ENCODE data around the gene CCDC78. TPM values are rescaled to one million over a fixed set of nuclear protein-coding genes. Genes with fewer than 3 reads are reported as not detected.
A peak's percentile ranks its signal among the peaks of the same experiment; 100 is the strongest.

CCDC78 gene
- total and polyA plus RNA-seq, 7 experiments from 2014 or later, result 2.6 to 4.4 (median 3.0) TPM; not detected in 2

DNA sequence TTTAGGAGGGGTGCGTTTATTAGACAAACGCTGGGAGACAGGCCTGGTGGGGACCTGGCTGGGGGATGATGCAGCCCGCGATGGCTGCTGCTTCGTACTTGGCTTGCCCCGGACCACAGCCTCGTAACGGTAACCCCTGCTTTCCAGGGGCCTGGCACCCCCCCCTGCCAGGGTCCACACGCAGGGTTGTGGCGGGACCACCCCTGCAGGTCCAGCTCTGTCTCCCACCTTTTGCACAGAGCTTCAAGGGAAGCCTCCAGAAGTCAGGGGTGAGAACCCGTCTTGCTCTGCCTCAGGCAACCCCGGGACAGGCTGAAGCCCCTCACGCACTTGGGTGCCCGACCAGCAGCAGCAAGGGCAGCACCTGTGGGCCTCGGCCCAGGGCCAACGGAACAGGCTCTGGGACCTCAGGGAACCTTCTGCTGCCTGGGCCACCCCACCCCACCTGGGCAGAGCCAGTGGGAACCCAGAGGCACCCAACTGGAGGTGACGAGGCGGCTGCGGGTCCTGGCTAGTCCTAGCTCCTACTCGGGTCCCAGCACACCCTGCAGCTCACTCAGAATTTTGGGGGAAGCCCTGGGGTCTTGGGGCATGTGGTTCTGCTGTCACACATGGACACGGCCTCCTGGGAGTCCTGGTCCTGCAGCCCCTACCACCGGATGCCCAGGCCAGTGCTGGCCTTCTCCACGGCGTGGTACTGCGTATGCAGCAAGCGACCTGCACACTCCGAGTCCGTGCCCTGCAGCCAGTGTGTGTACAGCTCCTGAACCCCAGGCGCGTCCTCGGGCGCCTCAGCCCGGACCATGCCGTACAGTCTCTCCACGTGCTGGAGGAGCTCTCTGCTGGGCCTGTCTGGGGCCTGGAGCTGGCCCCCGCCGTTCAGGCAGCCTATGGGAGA is 3.8 kb upstream of the CCDC78 start:
- DNase-seq (no peak), ATAC-seq (no peak)
- H3K27me3 ChIP-seq (ENCODE audit: control insufficient read depth in 2 of 2, insufficient read depth in 2 of 2, low read length in 2 of 2), result no peaks in the 10 kb centered on the region
- H3K9me3 ChIP-seq (ENCODE audit: control insufficient read depth in 2 of 3, low read length in 3 of 3), result no peaks in the 10 kb centered on the region
- H3K27ac ChIP-seq (ENCODE audit: low read depth, low read length), result no peak overlapping the region
- no peak overlapping the region for H3K27ac Mint-ChIP-seq
- H3K9me3 Mint-ChIP-seq, result no peaks in the 10 kb centered on the region
- H3K36me3 Mint-ChIP-seq, result no peaks in the 10 kb centered on the region
- no peak overlapping the region for H3K4me3 ChIP-seq (ENCODE audit: low read length)
- peak overlapping the region in 2 of 10 donors; percentile 16 to 44 for H3K4me3 Mint-ChIP-seq
- peaks cover 0 to 6% (median 0%) of the 10 kb centered on the region in 5 donors for H3K27me3 Mint-ChIP-seq
- H3K4me1 ChIP-seq (ENCODE audit: control insufficient read depth in 2 of 2, insufficient read depth in 2 of 2, low read length in 2 of 2), result peaks cover 0 to 12% of the 10 kb centered on the region in 2 donors
- peaks cover 0 to 28% (median 4%) of the 10 kb centered on the region in 3 experiments for H3K36me3 ChIP-seq (ENCODE audit: control insufficient read depth in 2 of 3, insufficient read depth in 3 of 3, low read length in 3 of 3)
- ChIA-PET CTCF (interaction anchor here (0.5 to 1.4 kb wide), 3 partner anchors 10 to 20 kb away, joined by 3 read pairs; partner anchors contain the start of gene CIAO3), POLR2A (interaction anchor here (0.5 to 3.8 kb wide), 4 partner anchors 9 to 53 kb away, joined by 3 to 11 read pairs (median 4); partner anchors contain the start of gene ANTKMT)
- peaks cover 0 to under 1% (median 0%) of the 10 kb centered on the region in 7 donors for H3K4me1 Mint-ChIP-seq
- intact Hi-C loops (cut with micrococcal nuclease), result loop anchor here in 1 of 2 donors (5.0 kb wide), 1 partner anchor 593 kb away; the partner anchor contains the start of gene NPRL3

DNA sequence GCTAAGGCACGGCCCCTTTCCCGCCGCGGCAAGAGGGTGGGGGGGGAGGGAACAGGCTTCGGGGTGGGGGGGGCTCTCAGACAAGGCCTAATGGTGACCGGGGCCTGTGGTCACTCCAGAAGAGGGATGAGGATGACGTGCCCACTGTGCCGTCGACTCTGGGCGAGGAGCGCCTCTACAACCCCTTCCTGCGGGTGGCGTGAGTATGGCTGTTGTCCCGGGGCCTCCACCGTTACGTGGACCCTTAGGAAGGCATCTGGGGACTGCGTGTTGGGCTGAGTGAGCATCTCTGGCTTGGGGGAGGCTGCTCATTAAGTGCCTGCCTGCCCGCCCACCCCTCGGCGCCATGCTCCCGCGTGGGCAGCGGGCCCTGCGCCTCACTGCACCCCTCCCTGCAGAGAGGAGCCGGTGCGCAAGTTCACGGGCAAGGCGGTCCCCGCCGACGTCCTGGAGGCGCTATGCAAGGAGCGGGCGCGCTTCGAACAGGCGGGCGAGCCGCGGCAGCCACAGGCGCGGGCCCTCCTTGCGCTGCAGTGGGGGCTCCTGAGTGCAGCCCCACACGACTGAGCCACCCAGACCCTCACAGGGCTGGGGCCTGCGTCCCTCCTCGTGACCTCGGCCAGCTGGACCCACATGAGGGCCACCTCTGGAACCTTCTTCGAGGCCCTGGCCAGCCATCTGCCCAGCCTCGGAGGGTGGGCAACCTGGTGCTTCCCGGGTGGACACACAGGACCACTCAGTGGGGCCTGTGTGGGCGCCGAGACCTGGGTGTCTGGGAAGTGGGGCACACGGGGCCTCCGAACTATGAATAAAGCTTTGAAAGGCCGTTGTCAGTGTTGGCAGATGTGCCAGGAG is 2.9 kb upstream of the CCDC78 start:
- Histone ChIP-seq H3K4me3 (ENCODE audit: low read length) (no peak overlapping the region), H3K27me3 (ENCODE audit: control insufficient read depth in 2 of 2, insufficient read depth in 2 of 2, low read length in 2 of 2) (no peaks in the 10 kb centered on the region), H3K9me3 (ENCODE audit: control insufficient read depth in 2 of 3, low read length in 3 of 3) (no peaks in the 10 kb centered on the region), H3K27ac (ENCODE audit: low read depth, low read length) (no peak overlapping the region), H3K4me1 (ENCODE audit: control insufficient read depth in 2 of 2, insufficient read depth in 2 of 2, low read length in 2 of 2) (peaks cover 0 to 12% of the 10 kb centered on the region in 2 donors), H3K36me3 (ENCODE audit: control insufficient read depth in 2 of 3, insufficient read depth in 3 of 3, low read length in 3 of 3) (peaks cover 0 to 20% (median 1%) of the 10 kb centered on the region in 3 experiments)
- Mint-ChIP-seq H3K4me3 (peak overlapping the region in 4 of 10 donors; percentile 25 to 87 (median 43)), H3K27me3 (peaks cover 0 to 6% (median 0%) of the 10 kb centered on the region in 5 donors), H3K36me3 (no peaks in the 10 kb centered on the region), H3K4me1 (no peaks in the 10 kb centered on the region), H3K27ac (no peak overlapping the region), H3K9me3 (no peaks in the 10 kb centered on the region)
- intact Hi-C loops (cut with micrococcal nuclease), result loop anchor here in 1 of 2 donors (1.0 to 5.0 kb wide), 3 partner anchors 12 to 592 kb away; partner anchors contain the start of gene NPRL3
- CTCF ChIA-PET, result no interaction called here
- ATAC-seq (no peak), DNase-seq (no peak)
- POLR2A ChIA-PET, result interaction anchor here (0.5 to 3.8 kb wide), 5 partner anchors 8 to 52 kb away, joined by 3 to 11 read pairs (median 3); partner anchors contain the start of gene ANTKMT

DNA sequence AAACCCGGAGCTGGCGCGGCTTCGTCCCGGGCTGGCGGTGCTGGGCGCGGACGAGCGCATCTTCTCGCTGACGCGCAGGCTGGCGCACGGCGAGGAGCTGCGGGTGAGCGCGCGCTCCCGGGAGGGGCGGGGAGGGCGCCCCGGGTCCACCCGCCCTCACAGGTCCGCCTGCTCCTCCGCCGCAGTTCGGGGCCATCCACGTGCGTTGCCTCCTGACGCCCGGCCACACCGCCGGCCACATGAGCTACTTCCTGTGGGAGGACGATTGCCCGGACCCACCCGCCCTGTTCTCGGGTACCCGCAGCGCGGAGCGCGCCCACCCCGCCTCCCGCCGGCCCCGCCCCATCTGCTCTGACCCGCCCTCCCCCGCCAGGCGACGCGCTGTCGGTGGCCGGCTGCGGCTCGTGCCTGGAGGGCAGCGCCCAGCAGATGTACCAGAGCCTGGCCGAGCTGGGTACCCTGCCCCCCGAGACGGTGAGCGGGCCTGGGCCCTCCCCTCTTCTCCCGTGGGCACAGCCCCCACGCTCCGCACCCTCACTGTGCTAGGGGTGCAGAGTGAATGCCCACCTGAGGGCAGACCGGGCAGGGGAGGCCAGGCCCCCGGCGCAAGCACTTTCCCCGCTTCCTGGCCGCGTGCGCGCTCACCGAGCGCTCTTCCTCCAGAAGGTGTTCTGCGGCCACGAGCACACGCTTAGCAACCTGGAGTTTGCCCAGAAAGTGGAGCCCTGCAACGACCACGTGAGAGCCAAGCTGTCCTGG is 2.1 kb upstream of the CCDC78 start:
- no peaks in the 10 kb centered on the region for H3K9me3 Mint-ChIP-seq
- H3K4me3 Mint-ChIP-seq, result peak overlapping the region in 5 of 10 donors; percentile 25 to 87 (median 42)
- intact Hi-C loops (cut with micrococcal nuclease), result loop anchor here in 1 of 2 donors (1.0 to 5.0 kb wide), 3 partner anchors 13 to 591 kb away; partner anchors contain the start of gene NPRL3
- Histone ChIP-seq H3K4me3 (ENCODE audit: low read length) (peak overlapping the region; percentile 39), H3K9me3 (ENCODE audit: control insufficient read depth in 2 of 3, low read length in 3 of 3) (no peaks in the 10 kb centered on the region), H3K27me3 (ENCODE audit: control insufficient read depth in 2 of 2, insufficient read depth in 2 of 2, low read length in 2 of 2) (no peaks in the 10 kb centered on the region), H3K27ac (ENCODE audit: low read depth, low read length) (peak overlapping the region; percentile 21), H3K36me3 (ENCODE audit: control insufficient read depth in 2 of 3, insufficient read depth in 3 of 3, low read length in 3 of 3) (peaks cover 0 to 11% (median 0%) of the 10 kb centered on the region in 3 experiments), H3K4me1 (ENCODE audit: control insufficient read depth in 2 of 2, insufficient read depth in 2 of 2, low read length in 2 of 2) (peaks cover 0 to 12% of the 10 kb centered on the region in 2 donors)
- ChIA-PET CTCF (interaction anchor here (0.6 to 1.3 kb wide), 2 partner anchors 15 to 16 kb away, joined by 4 to 6 read pairs; no protein-coding TSS in a partner anchor), POLR2A (interaction anchor here (0.7 to 1.7 kb wide), 4 partner anchors 9 to 33 kb away, joined by 3 to 7 read pairs (median 5); partner anchors contain the start of gene CIAO3)
- H3K36me3 Mint-ChIP-seq, result no peaks in the 10 kb centered on the region
- DNase-seq (peak in 7 of 9 donors; percentile 46 to 64 (median 55)), ATAC-seq (peak; percentile 85)
- peaks cover 0 to 6% (median 0%) of the 10 kb centered on the region in 5 donors for H3K27me3 Mint-ChIP-seq
- H3K4me1 Mint-ChIP-seq, result no peaks in the 10 kb centered on the region
- H3K27ac Mint-ChIP-seq, result no peak overlapping the region

DNA sequence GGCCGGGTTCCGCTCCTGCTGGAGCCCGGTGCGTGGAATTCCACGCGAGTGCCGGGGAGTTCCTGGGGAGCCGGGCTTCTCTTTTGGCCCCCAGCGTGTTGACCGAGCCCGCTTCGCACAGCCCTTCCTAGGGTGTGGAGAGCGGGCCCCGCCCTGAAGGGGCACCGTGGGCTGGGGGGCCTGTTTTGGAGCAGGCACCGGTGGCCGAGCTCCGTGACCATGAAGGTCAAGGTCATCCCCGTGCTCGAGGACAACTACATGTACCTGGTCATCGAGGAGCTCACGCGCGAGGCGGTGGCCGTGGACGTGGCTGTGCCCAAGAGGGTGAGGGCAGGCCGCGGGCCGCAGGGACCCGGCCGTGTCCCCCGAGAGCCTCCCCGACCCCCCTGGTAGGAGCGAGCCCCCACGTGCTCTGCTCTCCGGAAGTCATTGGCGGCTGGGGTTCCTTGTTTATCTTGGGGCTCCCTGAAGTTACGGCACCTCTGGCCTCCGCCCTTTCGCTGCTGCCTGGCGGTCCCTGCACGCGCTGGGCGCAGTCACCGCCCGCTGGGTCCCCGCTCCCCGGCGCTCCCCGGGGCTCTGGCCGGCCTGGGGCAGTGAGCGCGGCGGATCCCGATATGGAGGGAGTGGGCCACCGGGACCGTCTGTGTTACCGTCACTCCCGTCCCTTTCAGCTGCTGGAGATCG is 1.2 kb upstream of the CCDC78 start:
- H3K4me3 ChIP-seq (ENCODE audit: low read length), result peak overlapping the region; percentile 65
- ATAC-seq (peak; percentile 19), DNase-seq (peak in 1 of 9 donors; percentile 42)
- peak overlapping the region in 8 of 10 donors; percentile 33 to 87 (median 50) for H3K4me3 Mint-ChIP-seq
- H3K27ac ChIP-seq (ENCODE audit: low read depth, low read length), result peak overlapping the region; percentile 61
- H3K4me1 Mint-ChIP-seq, result peaks cover 0 to 6% (median 4%) of the 10 kb centered on the region in 7 donors
- no peaks in the 10 kb centered on the region for H3K9me3 Mint-ChIP-seq
- H3K36me3 ChIP-seq (ENCODE audit: control insufficient read depth in 2 of 3, insufficient read depth in 3 of 3, low read length in 3 of 3), result peaks cover 0 to 3% (median 0%) of the 10 kb centered on the region in 3 experiments
- peaks cover 0 to 6% (median 0%) of the 10 kb centered on the region in 5 donors for H3K27me3 Mint-ChIP-seq
- H3K4me1 ChIP-seq (ENCODE audit: control insufficient read depth in 2 of 2, insufficient read depth in 2 of 2, low read length in 2 of 2), result peaks cover 0 to 12% of the 10 kb centered on the region in 2 donors
- no peak overlapping the region for H3K27ac Mint-ChIP-seq
- intact Hi-C loops (cut with micrococcal nuclease), result loop anchor here (1.0 to 5.0 kb wide), 3 partner anchors 12 to 590 kb away; partner anchors contain the start of genes CIAO3 (in 1 of the 2), METRN (in 1 of the 2) and NPRL3 (in 1 of the 2)
- H3K36me3 Mint-ChIP-seq, result no peaks in the 10 kb centered on the region
- ChIA-PET CTCF (interaction anchor here (0.6 to 1.3 kb wide), 2 partner anchors 15 to 68 kb away, joined by 3 to 6 read pairs; no protein-coding TSS in a partner anchor), POLR2A (interaction anchor here (0.5 to 1.7 kb wide), 7 partner anchors 8 to 882 kb away, joined by 3 to 5 read pairs (median 3); partner anchors contain the start of genes CIAO3 and WDR24)
- H3K9me3 ChIP-seq (ENCODE audit: control insufficient read depth in 2 of 3, low read length in 3 of 3), result no peaks in the 10 kb centered on the region
- H3K27me3 ChIP-seq (ENCODE audit: control insufficient read depth in 2 of 2, insufficient read depth in 2 of 2, low read length in 2 of 2), result no peaks in the 10 kb centered on the region

DNA sequence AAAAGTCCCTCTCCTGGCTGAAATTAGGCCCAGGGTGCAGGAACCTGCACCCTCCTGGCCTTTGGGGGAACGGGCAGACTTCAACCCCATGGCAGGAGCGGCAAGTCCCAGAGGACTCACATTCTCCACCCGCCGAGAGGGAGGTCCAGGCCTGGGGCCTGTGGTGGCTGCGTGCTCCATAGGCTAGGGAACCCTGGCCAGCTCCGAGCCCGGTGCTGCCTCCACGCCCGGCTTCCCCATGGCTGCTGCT is 130 bp downstream of the CCDC78 start:
- Histone ChIP-seq H3K27ac (ENCODE audit: low read depth, low read length) (no peak overlapping the region), H3K4me3 (ENCODE audit: low read length) (no peak overlapping the region), H3K9me3 (ENCODE audit: control insufficient read depth in 2 of 3, low read length in 3 of 3) (no peaks in the 10 kb centered on the region), H3K4me1 (ENCODE audit: control insufficient read depth in 2 of 2, insufficient read depth in 2 of 2, low read length in 2 of 2) (peaks cover 9 to 15% of the 10 kb centered on the region in 2 donors), H3K27me3 (ENCODE audit: control insufficient read depth in 2 of 2, insufficient read depth in 2 of 2, low read length in 2 of 2) (no peaks in the 10 kb centered on the region), H3K36me3 (ENCODE audit: control insufficient read depth in 2 of 3, insufficient read depth in 3 of 3, low read length in 3 of 3) (no peaks in the 10 kb centered on the region)
- ChIA-PET CTCF (interaction anchor here (0.8 to 1.8 kb wide), 4 partner anchors 9 to 336 kb away, joined by 3 to 5 read pairs (median 4); partner anchors contain the start of gene CIAO3), POLR2A (interaction anchor here (1.0 to 1.4 kb wide), 3 partner anchors 8 to 31 kb away, joined by 3 to 5 read pairs (median 3); partner anchors contain the start of gene CIAO3)
- no peak overlapping the region for H3K27ac Mint-ChIP-seq
- no peaks in the 10 kb centered on the region for H3K9me3 Mint-ChIP-seq
- intact Hi-C loops (cut with micrococcal nuclease), result loop anchor here (2.0 to 5.0 kb wide), 2 partner anchors 15 to 589 kb away; partner anchors contain the start of genes CIAO3 (in 1 of the 2) and NPRL3 (in 1 of the 2)
- H3K4me3 Mint-ChIP-seq, result peak overlapping the region in 6 of 10 donors; percentile 11 to 87 (median 69)
- no peaks in the 10 kb centered on the region for H3K36me3 Mint-ChIP-seq
- peaks cover 0 to 10% (median 4%) of the 10 kb centered on the region in 7 donors for H3K4me1 Mint-ChIP-seq
- DNase-seq (no peak), ATAC-seq (no peak)
- H3K27me3 Mint-ChIP-seq, result peaks cover 0 to 6% (median 0%) of the 10 kb centered on the region in 5 donors
